OCI-LY7 (cell line): Measurements from ENCODE around the gene NQO1. TPM values are rescaled to one million over a fixed set of nuclear protein-coding genes. Genes with fewer than 3 reads are reported as not detected.

Source experiments
- BruUV-seq: library from RNA; stranded (reverse); fragments of 400-500 nt; replicated peaks from 2 replicates; lab custom pipeline; 2021; lab: Mats Ljungman, UMichigan
- CTCF ChIA-PET: fragments of 300-600 bp; sonication (Branson Sonifier 250); formaldehyde crosslinking; loops from one replicate; lab custom pipeline; 2022; ENCODE audit warnings: antibody characterized with exemption; ENCODE audit not compliant: unreplicated experiment; lab: Charles Lee
- POLR2A ChIA-PET: fragments of 300-600 bp; sonication (Branson Sonifier 250); formaldehyde crosslinking; loops from one replicate; lab custom pipeline; 2022; ENCODE audit warnings: antibody characterized with exemption; lab: Charles Lee
- DNase-seq: peaks from one replicate; pipeline ENCODE4 v3.0.0-alpha.2; 2015; ENCODE audit warnings: low spot score
- H2AFZ ChIP-seq: fragments of 200-600 bp; sonication (generic), shearing (Covaris generic); 2 replicates; pipeline ENCODE4 v1.6.1; 2014; ENCODE audit warnings: mild to moderate bottlenecking, antibody characterized with exemption, low read length, moderate library complexity
- H3K27ac ChIP-seq: fragments of 200-600 bp; sonication (generic); 2 replicates; pipeline ENCODE4 v1.5.1; 2014; ENCODE audit warnings: mixed run types, low read depth, mild to moderate bottlenecking, moderate library complexity, low read length, inconsistent platforms; ENCODE audit not compliant: poor library complexity, severe bottlenecking
- H3K36me3 ChIP-seq: fragments of 200-600 bp; sonication (generic); 2 replicates; pipeline ENCODE4 v1.6.1; 2014; ENCODE audit warnings: mild to moderate bottlenecking, antibody characterized with exemption, low read length, moderate library complexity, mixed read lengths; ENCODE audit not compliant: insufficient read depth
- H3K4me1 ChIP-seq: fragments of 200-600 bp; sonication (generic); 2 replicates; pipeline ENCODE4 v1.5.1; 2014; ENCODE audit warnings: mild to moderate bottlenecking, low read length; ENCODE audit not compliant: insufficient read depth, poor library complexity, severe bottlenecking
- H3K4me2 ChIP-seq: fragments of 200-600 bp; sonication (generic); 2 replicates; pipeline ENCODE4 v1.6.1; 2014; ENCODE audit warnings: mild to moderate bottlenecking, low read length
- H3K4me3 ChIP-seq: fragments of 200-600 bp; sonication (generic); 2 replicates; pipeline ENCODE4 v1.5.1; 2014; ENCODE audit warnings: mild to moderate bottlenecking, low read depth, low read length; ENCODE audit not compliant: poor library complexity, severe bottlenecking
- H3K79me2 ChIP-seq: fragments of 200-600 bp; sonication (generic); 2 replicates; pipeline ENCODE4 v1.6.1; 2016; ENCODE audit warnings: low read depth, mild to moderate bottlenecking, low read length, moderate library complexity, mixed read lengths; ENCODE audit not compliant: insufficient read depth
- H3K9me2 ChIP-seq: fragments of 200-600 bp; sonication (generic); 2 replicates; pipeline ENCODE4 v1.6.1; 2016; ENCODE audit warnings: mild to moderate bottlenecking, low read length, mixed read lengths; ENCODE audit not compliant: insufficient read depth
- H3K9me3 ChIP-seq: fragments of 200-600 bp; sonication (generic); 2 replicates; pipeline ENCODE4 v1.6.1; 2014; ENCODE audit warnings: mild to moderate bottlenecking, mixed run types, low read length, mixed read lengths
- H4K20me1 ChIP-seq: fragments of 200-600 bp; sonication (generic); 2 replicates; pipeline ENCODE4 v1.6.1; 2014; ENCODE audit warnings: mild to moderate bottlenecking, antibody characterized with exemption, low read length, moderate library complexity, mixed read lengths; ENCODE audit not compliant: insufficient read depth
- CTCF ChIP-seq: fragments of 200-600 bp; sonication (generic); conservative IDR thresholded peaks from 2 replicates; pipeline ENCODE4 v1.5.1; 2014; ENCODE audit warnings: mild to moderate bottlenecking, antibody characterized with exemption, low read length, moderate library complexity, mixed read lengths
- EZH2phosphoT487 ChIP-seq: fragments of 200-600 bp; sonication (generic); IDR thresholded peaks from 2 replicates; pipeline ENCODE4 v1.6.1; 2018; ENCODE audit warnings: low read depth, borderline replicate concordance, mild to moderate bottlenecking, mixed run types, antibody characterized with exemption, low read length, moderate library complexity, mixed read lengths
- intact Hi-C: fragments of 100-400 bp; cut with micrococcal nuclease; formaldehyde crosslinking; loops from one replicate; pipeline ENCODE4 v1.10.0; 2022; ENCODE audit not compliant: unreplicated experiment
- total RNA-seq, 2 experiments: library from RNA; depleted of rRNA in 1 of 2; stranded (reverse); fragments of >200 nt in 1 of 2; shearing (Covaris generic) in 1 of 2; gene quantifications; 2 replicates each; pipeline ENCODE4 v1.2.3, GENCODE V29; 2014 to 2022

NQO1 gene
- total RNA-seq, 2 experiments from 2014 or later, result 3.2 to 4.1 TPM

- 0 out of 2 replicates have a peak, but pooled peaks cover 3% of the 10 kb centered on the region for H3K36me3 ChIP-seq
- CTCF ChIA-PET, result interaction anchor here (0.6 kb wide), 1 partner anchor 223 kb away, joined by 3 read pairs; no protein-coding TSS in a partner anchor
- H2AFZ ChIP-seq, result no peak overlapping the region
- POLR2A ChIA-PET, result interaction anchor here (0.5 to 1.0 kb wide), 4 partner anchors 25 to 466 kb away, joined by 3 read pairs; no protein-coding TSS in a partner anchor
- no peak overlapping the region for H3K4me3 ChIP-seq
- H3K4me1 ChIP-seq, result no peaks in the 10 kb centered on the region
- no TSS peak for BruUV-seq
- no peaks in the 10 kb centered on the region for H3K79me2 ChIP-seq
- no peak for TF ChIP-seq EZH2phosphoT487
- no peak for TF ChIP-seq CTCF
- no peaks in the 10 kb centered on the region for H4K20me1 ChIP-seq
- H3K4me2 ChIP-seq, result no peak overlapping the region
- intact Hi-C loops, result loop anchor here (5.0 kb wide), 2 partner anchors 150 to 310 kb away; no protein-coding TSS in a partner anchor
- no peak for DNase-seq
- no peaks in the 10 kb centered on the region for H3K9me3 ChIP-seq
- H3K9me2 ChIP-seq, result no peaks in the 10 kb centered on the region
- no peak overlapping the region for H3K27ac ChIP-seq
These were observed 19.4 kb downstream of the NQO1 start for GRCh38 chr16:69706975-69707340.

- Histone ChIP-seq H3K4me3 (no peak overlapping the region), H2AFZ (no peak overlapping the region), H3K36me3 (0 out of 2 replicates have a peak, but pooled peaks cover 3% of the 10 kb centered on the region), H3K27ac (no peak overlapping the region), H3K9me2 (no peaks in the 10 kb centered on the region), H3K9me3 (no peaks in the 10 kb centered on the region), H3K4me1 (no peaks in the 10 kb centered on the region), H4K20me1 (no peaks in the 10 kb centered on the region), H3K4me2 (no peak overlapping the region), H3K79me2 (no peaks in the 10 kb centered on the region)
- no TSS peak for BruUV-seq
- POLR2A ChIA-PET, result interaction anchor here (0.5 to 1.0 kb wide), 6 partner anchors 17 to 465 kb away, joined by 3 read pairs; no protein-coding TSS in a partner anchor
- TF ChIP-seq CTCF, result no peak
- TF ChIP-seq EZH2phosphoT487, result no peak
- CTCF ChIA-PET, result interaction anchor here (0.6 kb wide), 1 partner anchor 224 kb away, joined by 3 read pairs; no protein-coding TSS in a partner anchor
- intact Hi-C loops, result loop anchor here (5.0 kb wide), 2 partner anchors 151 to 309 kb away; no protein-coding TSS in a partner anchor
- DNase-seq, result no peak
These were observed 19.9 kb downstream of the NQO1 start for GRCh38 chr16:69706256-69706974.

GRCh38 chr16:69703638-69704037 is 22.7 kb downstream of the NQO1 start:
- Histone ChIP-seq H3K9me3 (no peaks in the 10 kb centered on the region), H3K9me2 (no peaks in the 10 kb centered on the region), H3K4me2 (no peak overlapping the region), H3K36me3 (0 out of 2 replicates have a peak, but pooled peaks cover 3% of the 10 kb centered on the region), H3K4me1 (no peaks in the 10 kb centered on the region), H3K4me3 (no peak overlapping the region), H3K79me2 (no peaks in the 10 kb centered on the region), H4K20me1 (no peaks in the 10 kb centered on the region), H2AFZ (no peak overlapping the region), H3K27ac (no peak overlapping the region)
- BruUV-seq, result no TSS peak
- no peak for DNase-seq
- no peak for TF ChIP-seq EZH2phosphoT487
- TF ChIP-seq CTCF, result no peak
- ChIA-PET POLR2A (interaction anchor here (0.6 to 1.3 kb wide), 5 partner anchors 33 to 545 kb away, joined by 3 to 8 read pairs (median 3); no protein-coding TSS in a partner anchor), CTCF (no interaction called here)
- intact Hi-C loops, result no loop called here
